GM23338 (cell line): ENCODE results near the gene TMEM163. TPM values are rescaled to one million over a fixed set of nuclear protein-coding genes. Genes with fewer than 3 reads are reported as not detected.

Experiments
- ATAC-seq: fragments of 200-7000 bp; cut with Tn5 transposase; 3 replicates; pipeline ENCODE4 v1.9.1; 2020
- DNase-seq: peaks from one replicate; pipeline ENCODE4 v3.0.0-alpha.2; 2015; ENCODE audit warnings: low spot score
- H2AFZ ChIP-seq: fragments of 200-600 bp; sonication (generic); 2 replicates; pipeline ENCODE4 v1.8.0; 2016; ENCODE audit warnings: antibody characterized with exemption, mild to moderate bottlenecking, moderate library complexity
- H3F3A ChIP-seq: fragments of 200-600 bp; sonication (generic); replicated peaks from 2 replicates; pipeline ENCODE4 v1.8.0; 2017; ENCODE audit warnings: antibody characterized with exemption, mixed run types, low read depth
- H3K27ac ChIP-seq: fragments of 200-600 bp; sonication (generic); 2 replicates; pipeline ENCODE4 v1.6.1; 2016; ENCODE audit warnings: low read depth
- H3K27me3 ChIP-seq: fragments of 200-600 bp; sonication (generic); 2 replicates; pipeline ENCODE4 v1.8.0; 2016; ENCODE audit warnings: mild to moderate bottlenecking, mixed run types, moderate library complexity; ENCODE audit not compliant: insufficient read depth
- H3K36me3 ChIP-seq: fragments of 200-600 bp; sonication (generic); 2 replicates; pipeline ENCODE4 v1.8.0; 2016; ENCODE audit warnings: mild to moderate bottlenecking; ENCODE audit not compliant: insufficient read depth
- H3K4me1 ChIP-seq: fragments of 200-600 bp; sonication (generic); 2 replicates; pipeline ENCODE4 v1.8.0; 2016; ENCODE audit warnings: mild to moderate bottlenecking, moderate library complexity; ENCODE audit not compliant: insufficient read depth
- H3K4me2 ChIP-seq: fragments of 200-600 bp; sonication (generic); 2 replicates; pipeline ENCODE4 v1.7.1; 2017; ENCODE audit warnings: mixed run types
- H3K4me3 ChIP-seq: fragments of 200-600 bp; sonication (generic); 2 replicates; pipeline ENCODE4 v1.6.1; 2016; ENCODE audit warnings: mixed run types
- H3K79me2 ChIP-seq: fragments of 200-600 bp; sonication (generic); replicated peaks from 2 replicates; pipeline ENCODE4 v1.8.0; 2017; ENCODE audit warnings: mild to moderate bottlenecking; ENCODE audit not compliant: insufficient read depth
- H3K9me2 ChIP-seq: fragments of 200-600 bp; sonication (generic); 2 replicates; pipeline ENCODE4 v1.8.0; 2017; ENCODE audit not compliant: insufficient read depth
- H4K20me1 ChIP-seq: fragments of 200-600 bp; sonication (generic); replicated peaks from 2 replicates; pipeline ENCODE4 v1.8.0; 2017; ENCODE audit warnings: mild to moderate bottlenecking; ENCODE audit not compliant: insufficient read depth
- H3K27ac Mint-ChIP-seq: 2 replicates; pipeline ENCODE4 v1.8.0; 2020; ENCODE audit warnings: inconsistent platforms, mild to moderate bottlenecking, moderate library complexity, mixed read lengths
- H3K27me3 Mint-ChIP-seq: 3 replicates; pipeline ENCODE4 v1.8.0; 2022; ENCODE audit warnings: low read depth, mild to moderate bottlenecking, moderate library complexity, mixed read lengths, inconsistent platforms; ENCODE audit not compliant: insufficient read depth, poor library complexity
- H3K36me3 Mint-ChIP-seq: 3 replicates; pipeline ENCODE4 v1.8.0; 2021; ENCODE audit warnings: low read depth, mild to moderate bottlenecking, inconsistent platforms, moderate library complexity, mixed read lengths
- H3K4me1 Mint-ChIP-seq: 3 replicates; pipeline ENCODE4 v1.8.0; 2020; ENCODE audit warnings: mild to moderate bottlenecking, inconsistent platforms, mixed read lengths
- H3K4me3 Mint-ChIP-seq: 3 replicates; pipeline ENCODE4 v1.8.0; 2021; ENCODE audit warnings: moderate library complexity, mild to moderate bottlenecking, inconsistent platforms, mixed read lengths
- H3K9me3 Mint-ChIP-seq: 3 replicates; pipeline ENCODE4 v1.8.0; 2020; ENCODE audit warnings: moderate library complexity, mild to moderate bottlenecking, inconsistent platforms, mixed read lengths
- CREB1 ChIP-seq: fragments of 250-450 bp; sonication (Bioruptor Pico); IDR thresholded peaks from 2 replicates; pipeline ENCODE4 v1.5.0; 2020; ENCODE audit warnings: low read depth, mild to moderate bottlenecking, moderate library complexity
- CTCF ChIP-seq, 2 experiments: fragments of 200-600 bp in 1 of 2; sonication (generic) in 1 of 2; conservative IDR thresholded peaks; 2 replicates each; pipeline versions ENCODE4 v1.5.1 to v1.6.1; 2016 to 2017; ENCODE audit warnings: antibody characterized with exemption in 2 of 2, low read depth in 2 of 2, mild to moderate bottlenecking in 2 of 2, moderate library complexity in 1 of 2
- ETS1 ChIP-seq: IDR thresholded peaks from 2 replicates; pipeline ENCODE4 v1.6.1; 2016; ENCODE audit warnings: antibody characterized with exemption
- EZH2 ChIP-seq: fragments of 200-600 bp; sonication (generic); IDR thresholded peaks from one replicate; pipeline ENCODE4 v1.8.0; 2017; ENCODE audit warnings: antibody characterized with exemption, mild to moderate bottlenecking, low read depth; ENCODE audit not compliant: unreplicated experiment
- EZH2phosphoT487 ChIP-seq: fragments of 200-600 bp; sonication (generic); IDR thresholded peaks from one replicate; pipeline ENCODE4 v1.8.1; 2018; ENCODE audit warnings: antibody characterized with exemption; ENCODE audit not compliant: unreplicated experiment
- JUNB ChIP-seq: IDR thresholded peaks from one replicate; pipeline ENCODE4 v1.6.1; 2016; ENCODE audit warnings: antibody characterized with exemption; ENCODE audit not compliant: unreplicated experiment
- NANOG ChIP-seq: IDR thresholded peaks from 2 replicates; pipeline ENCODE4 v1.6.1; 2016; ENCODE audit warnings: antibody characterized with exemption, borderline replicate concordance
- POLR2AphosphoS5 ChIP-seq: IDR thresholded peaks from 2 replicates; pipeline ENCODE4 v1.6.1; 2016; ENCODE audit warnings: antibody characterized with exemption, low read depth
- STAT1 ChIP-seq: IDR thresholded peaks from one replicate; pipeline ENCODE4 v1.6.1; 2016; ENCODE audit warnings: antibody characterized with exemption; ENCODE audit not compliant: unreplicated experiment
- ZNF331 ChIP-seq: fragments of 250-450 bp; sonication (Bioruptor Pico); IDR thresholded peaks from 2 replicates; pipeline ENCODE4 v1.5.0; 2020; ENCODE audit warnings: low read depth, mild to moderate bottlenecking, moderate library complexity
- polyA plus RNA-seq: library from polyadenylated mRNA; unstranded; fragments of >200 nt; fragmentation: Nextera tagmentation; extraction: Ambion mirVana; gene quantifications from 2 replicates; pipeline ENCODE4 v1.2.1, GENCODE V29; 2016
- total RNA-seq: library from RNA; depleted of rRNA; stranded (reverse); fragments of >200 nt; shearing (Covaris generic); gene quantifications from 2 replicates; pipeline ENCODE4 v1.2.3, GENCODE V29; 2014
- TF ChIP-seq, protein P1 (sequence below): IDR thresholded peaks from one replicate; pipeline ENCODE4 v1.6.1; 2018; ENCODE audit warnings: antibody characterized with exemption; ENCODE audit not compliant: unreplicated experiment

The TMEM163 gene
- total and polyA plus RNA-seq, 2 experiments from 2014 or later = 1.1 to 1.8 TPM

DNA sequence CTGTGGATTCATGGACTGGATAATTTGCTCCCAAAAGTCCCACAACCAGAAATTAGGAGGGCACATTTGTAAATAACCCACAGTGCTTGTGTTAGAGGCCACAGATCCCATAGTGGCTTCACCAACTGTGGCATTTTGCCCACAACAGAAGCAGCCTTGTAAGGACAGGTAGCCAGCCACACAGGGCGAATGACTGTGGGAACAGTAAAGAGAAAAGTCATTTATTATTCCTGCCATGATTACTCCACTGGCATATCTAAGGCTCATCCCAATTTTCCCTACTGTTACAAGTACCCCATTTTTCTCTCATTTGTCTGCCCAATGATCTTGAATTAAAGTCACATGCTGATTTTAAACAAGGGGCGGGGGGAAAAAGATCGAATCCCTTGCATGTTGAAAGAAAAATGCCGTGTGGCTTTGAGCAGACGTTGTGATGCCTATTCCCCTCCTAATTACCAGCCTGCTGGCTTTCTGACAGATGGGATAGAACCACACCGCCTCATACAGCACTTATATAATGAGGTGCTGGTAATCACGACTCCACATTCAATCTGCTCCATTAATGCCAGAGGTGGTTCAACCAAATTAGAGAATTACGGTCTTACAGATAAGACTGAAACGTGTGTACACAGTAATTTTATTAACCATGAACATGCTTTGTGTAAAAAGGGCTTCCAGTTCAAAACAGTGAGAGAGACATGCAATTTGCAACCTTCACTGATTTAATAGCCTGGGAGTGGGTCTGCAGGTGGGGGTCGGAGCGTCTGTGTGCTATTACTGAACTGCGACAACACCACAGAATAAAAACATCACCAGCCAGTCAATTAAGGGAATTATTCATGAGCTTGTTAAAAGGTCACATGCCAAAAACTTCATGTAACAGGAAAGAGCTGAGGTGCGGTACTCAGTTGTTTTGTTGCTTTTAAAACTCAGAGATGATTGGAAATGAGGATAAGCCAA lies 196.0 kb downstream of the TMEM163 start (continued):
- TF ChIP-seq, protein P1, sequence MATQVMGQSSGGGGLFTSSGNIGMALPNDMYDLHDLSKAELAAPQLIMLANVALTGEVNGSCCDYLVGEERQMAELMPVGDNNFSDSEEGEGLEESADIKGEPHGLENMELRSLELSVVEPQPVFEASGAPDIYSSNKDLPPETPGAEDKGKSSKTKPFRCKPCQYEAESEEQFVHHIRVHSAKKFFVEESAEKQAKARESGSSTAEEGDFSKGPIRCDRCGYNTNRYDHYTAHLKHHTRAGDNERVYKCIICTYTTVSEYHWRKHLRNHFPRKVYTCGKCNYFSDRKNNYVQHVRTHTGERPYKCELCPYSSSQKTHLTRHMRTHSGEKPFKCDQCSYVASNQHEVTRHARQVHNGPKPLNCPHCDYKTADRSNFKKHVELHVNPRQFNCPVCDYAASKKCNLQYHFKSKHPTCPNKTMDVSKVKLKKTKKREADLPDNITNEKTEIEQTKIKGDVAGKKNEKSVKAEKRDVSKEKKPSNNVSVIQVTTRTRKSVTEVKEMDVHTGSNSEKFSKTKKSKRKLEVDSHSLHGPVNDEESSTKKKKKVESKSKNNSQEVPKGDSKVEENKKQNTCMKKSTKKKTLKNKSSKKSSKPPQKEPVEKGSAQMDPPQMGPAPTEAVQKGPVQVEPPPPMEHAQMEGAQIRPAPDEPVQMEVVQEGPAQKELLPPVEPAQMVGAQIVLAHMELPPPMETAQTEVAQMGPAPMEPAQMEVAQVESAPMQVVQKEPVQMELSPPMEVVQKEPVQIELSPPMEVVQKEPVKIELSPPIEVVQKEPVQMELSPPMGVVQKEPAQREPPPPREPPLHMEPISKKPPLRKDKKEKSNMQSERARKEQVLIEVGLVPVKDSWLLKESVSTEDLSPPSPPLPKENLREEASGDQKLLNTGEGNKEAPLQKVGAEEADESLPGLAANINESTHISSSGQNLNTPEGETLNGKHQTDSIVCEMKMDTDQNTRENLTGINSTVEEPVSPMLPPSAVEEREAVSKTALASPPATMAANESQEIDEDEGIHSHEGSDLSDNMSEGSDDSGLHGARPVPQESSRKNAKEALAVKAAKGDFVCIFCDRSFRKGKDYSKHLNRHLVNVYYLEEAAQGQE = no peak
- TF ChIP-seq EZH2phosphoT487 (no peak), JUNB (no peak), POLR2AphosphoS5 (no peak), ETS1 (no peak), NANOG (no peak), CTCF (conservative IDR thresholded peaks at IDR 0.05; ENCODE audit: low read depth in 2 of 2) (no peak), EZH2 (no peak)

GRCh38 chr2:134518101-134518500 lies 200.7 kb downstream of the TMEM163 start:
- H3K27ac ChIP-seq = no peak overlapping the region
- no peaks in the 10 kb centered on the region for H3K36me3 ChIP-seq
- H3K9me3 Mint-ChIP-seq = no peaks in the 10 kb centered on the region
- H2AFZ ChIP-seq = no peak overlapping the region
- H3F3A ChIP-seq = no peaks in the 10 kb centered on the region
- peaks cover 4% of the 10 kb centered on the region; the same call in 1 of the 2 replicates for H3K9me2 ChIP-seq
- H3K27ac Mint-ChIP-seq = no peak overlapping the region
- peaks cover 5% of the 10 kb centered on the region for H3K27me3 Mint-ChIP-seq
- no peaks in the 10 kb centered on the region for H3K79me2 ChIP-seq
- DNase-seq (no peak), ATAC-seq (no peak)
- no peaks in the 10 kb centered on the region for H3K27me3 ChIP-seq
- H3K4me2 ChIP-seq = no peak overlapping the region
- H3K36me3 Mint-ChIP-seq = no peaks in the 10 kb centered on the region
- H4K20me1 ChIP-seq = no peaks in the 10 kb centered on the region
- no peak overlapping the region for H3K4me3 Mint-ChIP-seq
- peaks cover 2% of the 10 kb centered on the region; the same call in 1 of the 2 replicates for H3K4me1 ChIP-seq
- TF ChIP-seq CREB1 (CRISPR knock-in tag) (no peak), ZNF331 (CRISPR knock-in tag) (no peak), STAT1 (no peak), CTCF (conservative IDR thresholded peaks at IDR 0.05; ENCODE audit: low read depth in 2 of 2) (no peak), ETS1 (no peak), EZH2 (no peak), NANOG (no peak)
- peaks cover 13% of the 10 kb centered on the region; the same call in 2 of the 3 replicates for H3K4me1 Mint-ChIP-seq
- H3K4me3 ChIP-seq = no peak overlapping the region
